GM23248 (cell line): ENCODE measurements around the gene TEX28.

Experiments used
- EZH2 ChIP-seq: fragments of 200-600 bp; sonication (generic); IDR thresholded peaks from 2 replicates; pipeline ENCODE4 v1.6.1; 2018; ENCODE audit warnings: antibody characterized with exemption, mild to moderate bottlenecking; ENCODE audit not compliant: insufficient read depth, poor library complexity, severe bottlenecking
- EZH2phosphoT487 ChIP-seq: fragments of 200-600 bp; sonication (generic); IDR thresholded peaks from 2 replicates; pipeline ENCODE4 v1.6.1; 2018; ENCODE audit warnings: antibody characterized with exemption, moderate library complexity, mild to moderate bottlenecking, low read depth; ENCODE audit not compliant: insufficient read depth

- no peak for TF ChIP-seq EZH2
- TF ChIP-seq EZH2phosphoT487: no peak
Observed at GRCh38 chrX:154332561-154332960, 37.6 kb upstream of the TEX28 start.
